Measurements from ENCODE around the gene MGAT5B. TPM values are rescaled to one million over a fixed set of nuclear protein-coding genes. Genes with fewer than 3 reads are reported as not detected.
A peak's percentile ranks its signal among the peaks of the same experiment; 100 is the strongest.

The MGAT5B gene
- polyA plus RNA-seq, 1 donor from 2014 or later: not detected

GRCh38 chr17:76866203-76866602 lies 2.0 kb upstream of the MGAT5B start:
- Mint-ChIP-seq H3K4me1 (peaks cover 0 to 3% (median 2%) of the 10 kb centered on the region in 3 donors), H3K9me3 (no peaks in the 10 kb centered on the region), H3K27me3 (peaks cover 33% of the 10 kb centered on the region), H3K4me3 (peak overlapping the region in 1 of 4 donors; percentile 65), H3K36me3 (no peaks in the 10 kb centered on the region), H3K27ac (no peak overlapping the region)

- Mint-ChIP-seq H3K4me3 (peak overlapping the region in 2 of 4 donors; percentile 70 to 79), H3K9me3 (no peaks in the 10 kb centered on the region), H3K36me3 (no peaks in the 10 kb centered on the region), H3K4me1 (peaks cover 0 to 3% (median 0%) of the 10 kb centered on the region in 3 donors), H3K27me3 (peaks cover 33% of the 10 kb centered on the region), H3K27ac (peak overlapping the region in 1 of 3 donors; percentile 27)
Measured at GRCh38 chr17:76866774-76867577, 1.2 kb upstream of the MGAT5B start.

- Mint-ChIP-seq H3K27ac (peak overlapping the region in 2 of 3 donors; percentile 27 to 77), H3K4me3 (peak overlapping the region; percentile 47 to 79 (median 68)), H3K4me1 (peaks cover 0 to 3% (median 0%) of the 10 kb centered on the region in 3 donors), H3K36me3 (no peaks in the 10 kb centered on the region), H3K27me3 (peaks cover 35% of the 10 kb centered on the region), H3K9me3 (no peaks in the 10 kb centered on the region)
Measured at GRCh38 chr17:76867578-76868175, 527 bp upstream of the MGAT5B start.

GRCh38 chr17:76868669-76869495 lies 678 bp downstream of the MGAT5B start:
- H3K9me3 Mint-ChIP-seq: peaks cover 0 to 1% (median 0%) of the 10 kb centered on the region in 3 donors
- peaks cover 0 to 3% (median 0%) of the 10 kb centered on the region in 3 donors for H3K4me1 Mint-ChIP-seq
- H3K27me3 Mint-ChIP-seq: peaks cover 33% of the 10 kb centered on the region
- H3K4me3 Mint-ChIP-seq: peak overlapping the region in 3 of 4 donors; percentile 28 to 37 (median 30)
- no peaks in the 10 kb centered on the region for H3K36me3 Mint-ChIP-seq
- no peak overlapping the region for H3K27ac Mint-ChIP-seq

GRCh38 chr17:76869496-76870376 lies 1.5 kb downstream of the MGAT5B start:
- no peak overlapping the region for H3K27ac Mint-ChIP-seq
- H3K9me3 Mint-ChIP-seq: peaks cover 0 to 3% (median 0%) of the 10 kb centered on the region in 3 donors
- H3K36me3 Mint-ChIP-seq: no peaks in the 10 kb centered on the region
- no peak overlapping the region for H3K4me3 Mint-ChIP-seq
- peaks cover 30% of the 10 kb centered on the region for H3K27me3 Mint-ChIP-seq
- H3K4me1 Mint-ChIP-seq: peaks cover 0 to 3% (median 0%) of the 10 kb centered on the region in 3 donors

- no peaks in the 10 kb centered on the region for H3K36me3 Mint-ChIP-seq
- H3K4me1 Mint-ChIP-seq: peaks cover 0 to 3% (median 0%) of the 10 kb centered on the region in 3 donors
- peaks cover 29% of the 10 kb centered on the region for H3K27me3 Mint-ChIP-seq
- H3K9me3 Mint-ChIP-seq: peaks cover 1 to 5% (median 3%) of the 10 kb centered on the region in 3 donors
- no peak overlapping the region for H3K4me3 Mint-ChIP-seq
- H3K27ac Mint-ChIP-seq: no peak overlapping the region
Measured at GRCh38 chr17:76870377-76870714, 2.1 kb downstream of the MGAT5B start.

GRCh38 chr17:76871668-76872067 lies 3.5 kb downstream of the MGAT5B start:
- Mint-ChIP-seq H3K27me3 (peaks cover 27% of the 10 kb centered on the region), H3K36me3 (no peaks in the 10 kb centered on the region), H3K27ac (no peak overlapping the region), H3K4me1 (peaks cover 0 to 3% (median 0%) of the 10 kb centered on the region in 3 donors), H3K9me3 (peaks cover 1 to 7% (median 6%) of the 10 kb centered on the region in 3 donors), H3K4me3 (peak overlapping the region in 2 of 4 donors; percentile 4 to 43)

- Mint-ChIP-seq H3K27me3 (peaks cover 21% of the 10 kb centered on the region), H3K27ac (peak overlapping the region in 1 of 3 donors; percentile 70), H3K9me3 (peaks cover 1 to 7% (median 6%) of the 10 kb centered on the region in 3 donors), H3K4me1 (peaks cover 0 to 3% (median 0%) of the 10 kb centered on the region in 3 donors), H3K4me3 (peak overlapping the region in 1 of 4 donors; percentile 9), H3K36me3 (no peaks in the 10 kb centered on the region)
Measured at GRCh38 chr17:76872221-76872873, 4.1 kb downstream of the MGAT5B start.

GRCh38 chr17:76872874-76873221 lies 4.6 kb downstream of the MGAT5B start:
- peaks cover 19% of the 10 kb centered on the region for H3K27me3 Mint-ChIP-seq
- H3K27ac Mint-ChIP-seq: peak overlapping the region in 1 of 3 donors; percentile 70
- H3K9me3 Mint-ChIP-seq: peaks cover 1 to 7% (median 6%) of the 10 kb centered on the region in 3 donors
- no peaks in the 10 kb centered on the region for H3K36me3 Mint-ChIP-seq
- no peak overlapping the region for H3K4me3 Mint-ChIP-seq
- H3K4me1 Mint-ChIP-seq: peaks cover 0 to 2% (median 0%) of the 10 kb centered on the region in 3 donors

GRCh38 chr17:76873856-76874255 lies 5.7 kb downstream of the MGAT5B start:
- no peaks in the 10 kb centered on the region for H3K36me3 Mint-ChIP-seq
- H3K4me3 Mint-ChIP-seq: no peak overlapping the region
- no peak overlapping the region for H3K27ac Mint-ChIP-seq
- peaks cover 0 to 2% (median 0%) of the 10 kb centered on the region in 3 donors for H3K4me1 Mint-ChIP-seq
- peaks cover 18% of the 10 kb centered on the region for H3K27me3 Mint-ChIP-seq
- H3K9me3 Mint-ChIP-seq: peaks cover 1 to 7% (median 6%) of the 10 kb centered on the region in 3 donors

- peaks cover 9% of the 10 kb centered on the region for H3K27me3 Mint-ChIP-seq
- no peaks in the 10 kb centered on the region for H3K36me3 Mint-ChIP-seq
- no peaks in the 10 kb centered on the region for H3K4me1 Mint-ChIP-seq
- no peak overlapping the region for H3K4me3 Mint-ChIP-seq
- H3K27ac Mint-ChIP-seq: no peak overlapping the region
- H3K9me3 Mint-ChIP-seq: peaks cover 1 to 7% (median 6%) of the 10 kb centered on the region in 3 donors
Measured at GRCh38 chr17:76877437-76877836, 9.2 kb downstream of the MGAT5B start.

- Mint-ChIP-seq H3K27ac (no peak overlapping the region), H3K27me3 (peaks cover 9% of the 10 kb centered on the region), H3K9me3 (peaks cover 1 to 7% (median 6%) of the 10 kb centered on the region in 3 donors), H3K36me3 (no peaks in the 10 kb centered on the region), H3K4me3 (no peak overlapping the region), H3K4me1 (no peaks in the 10 kb centered on the region)
Measured at GRCh38 chr17:76878568-76878967, 10.4 kb downstream of the MGAT5B start.

GRCh38 chr17:76879254-76879653 lies 11.1 kb downstream of the MGAT5B start:
- Mint-ChIP-seq H3K4me3 (no peak overlapping the region), H3K27me3 (peaks cover 9% of the 10 kb centered on the region), H3K36me3 (no peaks in the 10 kb centered on the region), H3K9me3 (peaks cover 1 to 7% (median 3%) of the 10 kb centered on the region in 3 donors), H3K4me1 (no peaks in the 10 kb centered on the region), H3K27ac (no peak overlapping the region)
